HepG2 (cell line): ENCODE measurements around the gene PKMYT1. TPM values are rescaled to one million over a fixed set of nuclear protein-coding genes. Genes with fewer than 3 reads are reported as not detected.

ENCODE experiments used
- AGO2 ChIP-seq: fragments of 200-400 bp; formaldehyde crosslinking; optimal IDR thresholded peaks from 2 replicates; pipeline ENCODE3; 2017; ENCODE audit warnings: mild to moderate bottlenecking, low read depth, low read length, moderate library complexity
- BHLHE40 ChIP-seq: IDR thresholded peaks from 2 replicates; pipeline ENCODE4 v1.6.1; 2011; ENCODE audit warnings: low read length, improper control_type of control experiment
- CREM ChIP-seq, 2 experiments: sonication (generic) in 1 of 2; formaldehyde crosslinking in 1 of 2; IDR thresholded peaks; 2 replicates each; pipeline versions ENCODE4 v1.4.0 to v1.6.1; 2016 to 2020; ENCODE audit warnings: antibody characterized with exemption in 1 of 2, mild to moderate bottlenecking in 1 of 2, missing genetic modification reagents in 1 of 2
- ELF4 ChIP-seq: sonication (generic); formaldehyde crosslinking; IDR thresholded peaks from 2 replicates; pipeline ENCODE4 v1.5.0; 2020; ENCODE audit warnings: missing genetic modification reagents, mild to moderate bottlenecking, moderate library complexity, borderline replicate concordance
- HOXA3 ChIP-seq: sonication (generic); formaldehyde crosslinking; IDR thresholded peaks from 2 replicates; pipeline ENCODE4 v1.5.0; 2020; ENCODE audit warnings: missing genetic modification reagents
- KDM5B ChIP-seq: sonication (generic); formaldehyde crosslinking; IDR thresholded peaks from 2 replicates; pipeline ENCODE4 v1.4.0; 2020; ENCODE audit warnings: missing genetic modification reagents, mild to moderate bottlenecking, borderline replicate concordance
- NCOA5 ChIP-seq: sonication (generic); formaldehyde crosslinking; IDR thresholded peaks from 2 replicates; pipeline ENCODE4 v1.4.0; 2020; ENCODE audit warnings: missing genetic modification reagents
- PHB2 ChIP-seq: fragments of 450-650 bp; IDR thresholded peaks from 2 replicates; pipeline ENCODE4 v1.6.1; 2018; ENCODE audit not compliant: partially characterized antibody
- RAD51 ChIP-seq: fragments of 450-650 bp; IDR thresholded peaks from 2 replicates; pipeline ENCODE4 v1.6.1; 2016; ENCODE audit warnings: borderline replicate concordance
- RBFOX2 ChIP-seq: fragments of 200-400 bp; formaldehyde crosslinking; IDR thresholded peaks from 2 replicates; pipeline ENCODE4 v1.6.1; 2017; ENCODE audit warnings: low read depth, mild to moderate bottlenecking, low read length
- SRSF1 ChIP-seq: fragments of 200-400 bp; formaldehyde crosslinking; optimal IDR thresholded peaks from 2 replicates; pipeline ENCODE3; 2017; ENCODE audit warnings: mild to moderate bottlenecking, low read depth, low read length, moderate library complexity
- ZMYM2 ChIP-seq: sonication (generic); formaldehyde crosslinking; IDR thresholded peaks from 2 replicates; pipeline ENCODE4 v1.8.0; 2022; ENCODE audit warnings: mild to moderate bottlenecking, missing genetic modification reagents
- ZNF546 ChIP-seq: sonication (generic); formaldehyde crosslinking; conservative IDR thresholded peaks from 2 replicates; pipeline ENCODE4 v1.8.1; 2023; ENCODE audit warnings: mild to moderate bottlenecking, missing genetic modification reagents
- ZNF678 ChIP-seq: sonication (generic); formaldehyde crosslinking; IDR thresholded peaks from 2 replicates; pipeline ENCODE4 v1.4.0; 2020; ENCODE audit warnings: mild to moderate bottlenecking, missing genetic modification reagents
- ZNF776 ChIP-seq: sonication (generic); formaldehyde crosslinking; IDR thresholded peaks from 2 replicates; pipeline ENCODE4 v1.4.0; 2020; ENCODE audit warnings: mild to moderate bottlenecking, missing genetic modification reagents
- ZNF883 ChIP-seq: sonication (generic); formaldehyde crosslinking; IDR thresholded peaks from 2 replicates; pipeline ENCODE4 v1.5.1; 2020; ENCODE audit warnings: mild to moderate bottlenecking, missing genetic modification reagents; ENCODE audit errors: not compliant biosample characterization
- polyA plus RNA-seq, 8 experiments: library from polyadenylated mRNA; depleted of rRNA in 3 of 8; stranded (reverse) in 7 of 8; unstranded in 1 of 8; fragments of >200 nt; fragmentation: Illumina TruSeq in 4 of 8; extraction: Trizol in 4 of 8; gene quantifications; 2 replicates each; pipeline versions ENCODE4 v1.2.1 to v1.2.3, GENCODE V29; 2011 to 2016; ENCODE audit warnings: low read depth in 4 of 8, missing spikeins in 1 of 8, mixed read lengths in 1 of 8; ENCODE audit not compliant: insufficient read depth in 1 of 8
- total RNA-seq, 5 experiments: library from RNA; depleted of rRNA; stranded (reverse); fragments of >200 nt; fragmentation: Illumina TruSeq; extraction: Trizol; gene quantifications; 2 replicates each; pipeline ENCODE4 v1.2.3, GENCODE V29; 2016; ENCODE audit warnings: low read depth in 1 of 5
- TF ChIP-seq, protein P1 (sequence below): sonication (generic); formaldehyde crosslinking; IDR thresholded peaks from 2 replicates; pipeline ENCODE4 v1.4.0; 2020; ENCODE audit warnings: missing genetic modification reagents, borderline replicate concordance
- TF ChIP-seq, protein P2 (sequence below): sonication (generic); formaldehyde crosslinking; IDR thresholded peaks from 2 replicates; pipeline ENCODE4 v1.5.0; 2020; ENCODE audit warnings: mild to moderate bottlenecking, missing genetic modification reagents, borderline replicate concordance
- TF ChIP-seq, protein P3 (sequence below): sonication (generic); formaldehyde crosslinking; IDR thresholded peaks from 2 replicates; pipeline ENCODE4 v1.4.0; 2020; ENCODE audit warnings: missing genetic modification reagents

The PKMYT1 gene
- total and polyA plus RNA-seq, 2 of the 13 experiments (the other 11 are each of a cell fraction or from before 2014, with no cell fraction given), result 7.0 to 27.8 TPM

DNA sequence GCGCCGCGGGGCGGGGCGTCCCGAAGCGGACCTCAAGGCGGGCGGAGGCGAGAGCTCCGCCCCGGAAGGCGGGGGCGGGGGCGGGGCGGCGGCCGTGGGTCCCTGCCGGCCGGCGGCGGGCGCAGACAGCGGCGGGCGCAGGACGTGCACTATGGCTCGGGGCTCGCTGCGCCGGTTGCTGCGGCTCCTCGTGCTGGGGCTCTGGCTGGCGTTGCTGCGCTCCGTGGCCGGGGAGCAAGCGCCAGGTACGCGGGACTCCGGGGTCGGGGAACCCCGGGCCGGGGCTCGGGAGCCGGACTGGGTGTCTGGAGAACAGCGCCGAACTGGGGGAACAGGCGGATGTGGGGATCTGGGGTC is 40.0 kb upstream of the PKMYT1 start, which contains the start of gene TNFRSF12A (continued):
- TF ChIP-seq BHLHE40 (no peak), ZNF776 (CRISPR knock-in tag) (peak; percentile 58; the same call in 1 of the 2 replicates), PHB2 (no peak), AGO2 (peak; percentile 89), ELF4 (CRISPR knock-in tag) (no peak), ZMYM2 (CRISPR knock-in tag) (no peak), ZNF678 (CRISPR knock-in tag) (no peak), KDM5B (0 out of 2 replicates have a peak, but pooled peaks have one; percentile 28), RAD51 (no peak), SRSF1 (no peak), ZNF546 (CRISPR knock-in tag) (peak; percentile 42; the same call in 1 of the 2 replicates), HOXA3 (CRISPR knock-in tag) (peak; percentile 26; the same call in 1 of the 2 replicates), RBFOX2 (peak; percentile 91), CREM (IDR thresholded peaks at IDR 0.05) (no peak), CREM (CRISPR knock-in tag; IDR thresholded peaks at IDR 0.05) (no peak), NCOA5 (CRISPR knock-in tag) (no peak), ZNF883 (CRISPR knock-in tag) (peak; percentile 53)
- TF ChIP-seq, protein P1, sequence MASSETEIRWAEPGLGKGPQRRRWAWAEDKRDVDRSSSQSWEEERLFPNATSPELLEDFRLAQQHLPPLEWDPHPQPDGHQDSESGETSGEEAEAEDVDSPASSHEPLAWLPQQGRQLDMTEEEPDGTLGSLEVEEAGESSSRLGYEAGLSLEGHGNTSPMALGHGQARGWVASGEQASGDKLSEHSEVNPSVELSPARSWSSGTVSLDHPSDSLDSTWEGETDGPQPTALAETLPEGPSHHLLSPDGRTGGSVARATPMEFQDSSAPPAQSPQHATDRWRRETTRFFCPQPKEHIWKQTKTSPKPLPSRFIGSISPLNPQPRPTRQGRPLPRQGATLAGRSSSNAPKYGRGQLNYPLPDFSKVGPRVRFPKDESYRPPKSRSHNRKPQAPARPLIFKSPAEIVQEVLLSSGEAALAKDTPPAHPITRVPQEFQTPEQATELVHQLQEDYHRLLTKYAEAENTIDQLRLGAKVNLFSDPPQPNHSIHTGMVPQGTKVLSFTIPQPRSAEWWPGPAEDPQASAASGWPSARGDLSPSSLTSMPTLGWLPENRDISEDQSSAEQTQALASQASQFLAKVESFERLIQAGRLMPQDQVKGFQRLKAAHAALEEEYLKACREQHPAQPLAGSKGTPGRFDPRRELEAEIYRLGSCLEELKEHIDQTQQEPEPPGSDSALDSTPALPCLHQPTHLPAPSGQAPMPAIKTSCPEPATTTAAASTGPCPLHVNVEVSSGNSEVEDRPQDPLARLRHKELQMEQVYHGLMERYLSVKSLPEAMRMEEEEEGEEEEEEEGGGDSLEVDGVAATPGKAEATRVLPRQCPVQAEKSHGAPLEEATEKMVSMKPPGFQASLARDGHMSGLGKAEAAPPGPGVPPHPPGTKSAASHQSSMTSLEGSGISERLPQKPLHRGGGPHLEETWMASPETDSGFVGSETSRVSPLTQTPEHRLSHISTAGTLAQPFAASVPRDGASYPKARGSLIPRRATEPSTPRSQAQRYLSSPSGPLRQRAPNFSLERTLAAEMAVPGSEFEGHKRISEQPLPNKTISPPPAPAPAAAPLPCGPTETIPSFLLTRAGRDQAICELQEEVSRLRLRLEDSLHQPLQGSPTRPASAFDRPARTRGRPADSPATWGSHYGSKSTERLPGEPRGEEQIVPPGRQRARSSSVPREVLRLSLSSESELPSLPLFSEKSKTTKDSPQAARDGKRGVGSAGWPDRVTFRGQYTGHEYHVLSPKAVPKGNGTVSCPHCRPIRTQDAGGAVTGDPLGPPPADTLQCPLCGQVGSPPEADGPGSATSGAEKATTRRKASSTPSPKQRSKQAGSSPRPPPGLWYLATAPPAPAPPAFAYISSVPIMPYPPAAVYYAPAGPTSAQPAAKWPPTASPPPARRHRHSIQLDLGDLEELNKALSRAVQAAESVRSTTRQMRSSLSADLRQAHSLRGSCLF (CRISPR knock-in tag), result no peak
- TF ChIP-seq, protein P2, sequence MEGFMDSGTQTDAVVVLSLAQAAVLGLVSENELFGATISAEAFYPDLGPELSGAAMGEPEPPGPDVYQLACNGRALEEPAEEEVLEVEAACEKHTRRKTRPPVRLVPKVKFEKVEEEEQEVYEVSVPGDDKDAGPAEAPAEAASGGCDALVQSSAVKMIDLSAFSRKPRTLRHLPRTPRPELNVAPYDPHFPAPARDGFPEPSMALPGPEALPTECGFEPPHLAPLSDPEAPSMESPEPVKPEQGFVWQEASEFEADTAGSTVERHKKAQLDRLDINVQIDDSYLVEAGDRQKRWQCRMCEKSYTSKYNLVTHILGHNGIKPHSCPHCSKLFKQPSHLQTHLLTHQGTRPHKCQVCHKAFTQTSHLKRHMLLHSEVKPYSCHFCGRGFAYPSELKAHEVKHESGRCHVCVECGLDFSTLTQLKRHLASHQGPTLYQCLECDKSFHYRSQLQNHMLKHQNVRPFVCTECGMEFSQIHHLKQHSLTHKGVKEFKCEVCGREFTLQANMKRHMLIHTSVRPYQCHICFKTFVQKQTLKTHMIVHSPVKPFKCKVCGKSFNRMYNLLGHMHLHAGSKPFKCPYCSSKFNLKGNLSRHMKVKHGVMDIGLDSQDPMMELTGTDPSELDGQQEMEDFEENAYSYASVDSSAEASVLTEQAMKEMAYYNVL, result no peak
- TF ChIP-seq, protein P3, sequence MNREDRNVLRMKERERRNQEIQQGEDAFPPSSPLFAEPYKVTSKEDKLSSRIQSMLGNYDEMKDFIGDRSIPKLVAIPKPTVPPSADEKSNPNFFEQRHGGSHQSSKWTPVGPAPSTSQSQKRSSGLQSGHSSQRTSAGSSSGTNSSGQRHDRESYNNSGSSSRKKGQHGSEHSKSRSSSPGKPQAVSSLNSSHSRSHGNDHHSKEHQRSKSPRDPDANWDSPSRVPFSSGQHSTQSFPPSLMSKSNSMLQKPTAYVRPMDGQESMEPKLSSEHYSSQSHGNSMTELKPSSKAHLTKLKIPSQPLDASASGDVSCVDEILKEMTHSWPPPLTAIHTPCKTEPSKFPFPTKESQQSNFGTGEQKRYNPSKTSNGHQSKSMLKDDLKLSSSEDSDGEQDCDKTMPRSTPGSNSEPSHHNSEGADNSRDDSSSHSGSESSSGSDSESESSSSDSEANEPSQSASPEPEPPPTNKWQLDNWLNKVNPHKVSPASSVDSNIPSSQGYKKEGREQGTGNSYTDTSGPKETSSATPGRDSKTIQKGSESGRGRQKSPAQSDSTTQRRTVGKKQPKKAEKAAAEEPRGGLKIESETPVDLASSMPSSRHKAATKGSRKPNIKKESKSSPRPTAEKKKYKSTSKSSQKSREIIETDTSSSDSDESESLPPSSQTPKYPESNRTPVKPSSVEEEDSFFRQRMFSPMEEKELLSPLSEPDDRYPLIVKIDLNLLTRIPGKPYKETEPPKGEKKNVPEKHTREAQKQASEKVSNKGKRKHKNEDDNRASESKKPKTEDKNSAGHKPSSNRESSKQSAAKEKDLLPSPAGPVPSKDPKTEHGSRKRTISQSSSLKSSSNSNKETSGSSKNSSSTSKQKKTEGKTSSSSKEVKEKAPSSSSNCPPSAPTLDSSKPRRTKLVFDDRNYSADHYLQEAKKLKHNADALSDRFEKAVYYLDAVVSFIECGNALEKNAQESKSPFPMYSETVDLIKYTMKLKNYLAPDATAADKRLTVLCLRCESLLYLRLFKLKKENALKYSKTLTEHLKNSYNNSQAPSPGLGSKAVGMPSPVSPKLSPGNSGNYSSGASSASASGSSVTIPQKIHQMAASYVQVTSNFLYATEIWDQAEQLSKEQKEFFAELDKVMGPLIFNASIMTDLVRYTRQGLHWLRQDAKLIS (CRISPR knock-in tag), result no peak
